GM06990 (cell line): ENCODE results near the gene ARHGAP15.

Source experiments
- DNase-seq: peaks from one replicate; pipeline ENCODE4 v3.0.0-alpha.2; 2011; ENCODE audit not compliant: insufficient read length; ENCODE audit errors: extremely low read depth
- H3K27me3 ChIP-seq: replicated peaks from 2 replicates; pipeline ENCODE4 v1.6.0; 2011; ENCODE audit warnings: low read length; ENCODE audit not compliant: control insufficient read depth, insufficient read depth
- H3K36me3 ChIP-seq: 2 replicates; pipeline ENCODE4 v1.5.1; 2011; ENCODE audit warnings: low read length; ENCODE audit not compliant: control insufficient read depth, insufficient read depth
- H3K4me3 ChIP-seq: replicated peaks from 2 replicates; pipeline ENCODE4 v1.5.1; 2011; ENCODE audit warnings: low read depth, mild to moderate bottlenecking, control low read depth, low read length
- TF ChIP-seq, protein P1 (sequence below): IDR thresholded peaks from 2 replicates; pipeline ENCODE4 v1.5.1; 2011; ENCODE audit warnings: low read length, control low read depth, mild to moderate bottlenecking, inconsistent platforms; ENCODE audit not compliant: insufficient read depth, poor library complexity, severe bottlenecking

ARHGAP15 gene

DNA sequence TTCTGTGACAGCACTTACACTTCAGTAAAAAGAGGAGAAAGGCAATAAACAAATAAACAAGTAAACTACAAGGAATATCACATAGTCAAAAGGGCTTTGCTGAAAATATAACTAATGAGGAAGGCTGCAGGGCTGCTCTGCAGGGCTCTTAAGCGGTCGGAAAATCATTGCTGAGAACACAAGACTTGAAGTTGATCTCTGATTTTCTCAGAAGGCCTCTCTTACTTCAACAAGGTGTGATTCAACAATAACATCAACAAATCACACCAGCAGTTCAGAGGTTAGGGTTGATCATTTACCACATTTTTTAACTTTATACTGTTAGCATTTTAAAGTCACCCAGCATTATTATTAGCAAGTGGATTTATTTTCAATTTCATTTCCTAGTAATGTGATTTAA, 215.6 kb downstream of the ARHGAP15 start:
- no peaks in the 10 kb centered on the region for H3K27me3 ChIP-seq
- DNase-seq, result no peak
- TF ChIP-seq, protein P1, sequence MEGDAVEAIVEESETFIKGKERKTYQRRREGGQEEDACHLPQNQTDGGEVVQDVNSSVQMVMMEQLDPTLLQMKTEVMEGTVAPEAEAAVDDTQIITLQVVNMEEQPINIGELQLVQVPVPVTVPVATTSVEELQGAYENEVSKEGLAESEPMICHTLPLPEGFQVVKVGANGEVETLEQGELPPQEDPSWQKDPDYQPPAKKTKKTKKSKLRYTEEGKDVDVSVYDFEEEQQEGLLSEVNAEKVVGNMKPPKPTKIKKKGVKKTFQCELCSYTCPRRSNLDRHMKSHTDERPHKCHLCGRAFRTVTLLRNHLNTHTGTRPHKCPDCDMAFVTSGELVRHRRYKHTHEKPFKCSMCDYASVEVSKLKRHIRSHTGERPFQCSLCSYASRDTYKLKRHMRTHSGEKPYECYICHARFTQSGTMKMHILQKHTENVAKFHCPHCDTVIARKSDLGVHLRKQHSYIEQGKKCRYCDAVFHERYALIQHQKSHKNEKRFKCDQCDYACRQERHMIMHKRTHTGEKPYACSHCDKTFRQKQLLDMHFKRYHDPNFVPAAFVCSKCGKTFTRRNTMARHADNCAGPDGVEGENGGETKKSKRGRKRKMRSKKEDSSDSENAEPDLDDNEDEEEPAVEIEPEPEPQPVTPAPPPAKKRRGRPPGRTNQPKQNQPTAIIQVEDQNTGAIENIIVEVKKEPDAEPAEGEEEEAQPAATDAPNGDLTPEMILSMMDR, result no peak
- no peak overlapping the region for H3K4me3 ChIP-seq
- H3K36me3 ChIP-seq, result no peaks in the 10 kb centered on the region

DNA sequence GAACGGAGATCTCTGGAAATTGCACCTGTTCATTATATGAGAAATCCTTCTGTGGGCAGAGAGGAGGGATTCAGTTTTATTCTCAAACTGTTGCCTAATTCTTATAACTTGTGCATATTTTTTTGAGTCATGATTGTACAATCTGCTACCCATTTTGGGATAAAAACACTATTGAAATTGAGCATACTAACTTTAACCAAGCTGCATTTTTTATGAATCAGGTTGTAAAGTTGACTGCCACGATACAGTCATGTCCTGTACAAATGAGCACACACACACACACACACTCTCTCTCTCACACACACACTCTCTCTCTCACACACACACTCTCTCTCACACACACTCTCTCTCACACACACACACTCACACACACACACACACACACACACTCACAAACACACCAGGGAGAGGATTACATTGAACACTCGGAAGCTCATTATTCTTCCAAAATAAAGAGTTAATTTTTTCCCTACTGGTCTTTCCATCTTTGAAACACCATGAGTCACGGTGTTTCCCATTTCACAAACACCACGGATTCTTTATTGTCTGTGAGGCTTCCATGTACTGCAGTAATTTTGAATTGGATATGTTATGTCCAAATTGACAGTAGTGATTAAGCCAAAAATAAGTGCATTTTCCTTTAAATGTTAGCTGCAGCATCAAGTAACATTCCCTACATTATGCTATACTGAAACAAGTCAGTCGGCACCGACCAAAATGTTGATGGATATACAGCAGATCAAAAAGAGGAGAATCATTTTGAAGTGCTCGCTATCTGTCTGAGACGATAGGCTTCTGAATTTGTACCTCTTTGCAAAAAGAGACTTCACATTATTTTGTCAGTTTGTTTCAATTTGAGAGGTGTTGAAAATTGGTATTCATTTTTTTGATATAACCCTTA, 216.9 kb downstream of the ARHGAP15 start:
- no peak overlapping the region for H3K4me3 ChIP-seq
- no peak for DNase-seq
- TF ChIP-seq, protein P1, result no peak
- H3K36me3 ChIP-seq, result no peaks in the 10 kb centered on the region
- no peaks in the 10 kb centered on the region for H3K27me3 ChIP-seq

DNA sequence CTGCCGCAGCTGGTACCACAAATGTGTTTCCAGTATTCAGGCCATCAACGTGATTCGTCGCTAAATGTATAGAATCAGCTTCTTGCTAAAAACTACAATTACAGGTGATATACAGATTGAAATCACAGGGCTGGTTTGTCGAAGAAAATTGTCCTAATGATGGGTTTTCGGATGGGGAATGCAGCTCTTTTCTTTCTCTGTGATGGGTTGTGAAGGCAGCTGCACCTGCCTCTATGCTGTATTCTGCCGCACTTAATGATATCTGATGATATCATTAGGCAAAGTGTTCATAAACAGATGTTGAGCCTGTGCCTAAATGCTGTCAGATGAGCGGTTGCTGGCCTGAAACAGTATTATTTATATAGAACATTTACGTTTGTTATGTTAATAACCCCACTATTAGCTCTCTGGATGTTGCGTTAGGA, 218.1 kb downstream of the ARHGAP15 start:
- Histone ChIP-seq H3K27me3 (no peaks in the 10 kb centered on the region), H3K36me3 (no peaks in the 10 kb centered on the region), H3K4me3 (no peak overlapping the region)
- TF ChIP-seq, protein P1, result no peak
- no peak for DNase-seq

DNA sequence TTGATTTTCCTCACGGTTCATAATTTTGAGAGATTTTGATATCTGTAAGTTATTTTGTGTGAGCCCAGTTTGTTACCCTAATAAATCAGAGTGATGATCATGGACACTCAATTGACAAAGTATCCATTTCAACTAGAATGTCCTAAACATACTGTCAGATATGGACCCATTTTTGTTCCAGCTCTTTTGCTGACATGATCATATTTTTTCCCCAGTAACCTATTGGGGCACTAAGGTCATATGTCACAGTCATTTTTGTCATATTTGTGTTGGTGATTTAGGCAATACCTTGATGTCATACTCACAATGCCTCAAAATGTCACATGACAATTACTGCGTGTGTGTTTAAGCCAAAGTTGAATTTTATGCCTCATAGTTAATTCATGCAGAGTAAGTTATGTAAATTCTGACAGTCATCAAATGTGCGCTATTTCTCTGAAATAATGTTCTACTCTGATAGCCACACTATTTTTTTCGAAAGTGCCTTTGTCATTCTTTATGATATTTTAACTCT, 218.7 kb downstream of the ARHGAP15 start:
- H3K36me3 ChIP-seq, result no peaks in the 10 kb centered on the region
- no peak for DNase-seq

DNA sequence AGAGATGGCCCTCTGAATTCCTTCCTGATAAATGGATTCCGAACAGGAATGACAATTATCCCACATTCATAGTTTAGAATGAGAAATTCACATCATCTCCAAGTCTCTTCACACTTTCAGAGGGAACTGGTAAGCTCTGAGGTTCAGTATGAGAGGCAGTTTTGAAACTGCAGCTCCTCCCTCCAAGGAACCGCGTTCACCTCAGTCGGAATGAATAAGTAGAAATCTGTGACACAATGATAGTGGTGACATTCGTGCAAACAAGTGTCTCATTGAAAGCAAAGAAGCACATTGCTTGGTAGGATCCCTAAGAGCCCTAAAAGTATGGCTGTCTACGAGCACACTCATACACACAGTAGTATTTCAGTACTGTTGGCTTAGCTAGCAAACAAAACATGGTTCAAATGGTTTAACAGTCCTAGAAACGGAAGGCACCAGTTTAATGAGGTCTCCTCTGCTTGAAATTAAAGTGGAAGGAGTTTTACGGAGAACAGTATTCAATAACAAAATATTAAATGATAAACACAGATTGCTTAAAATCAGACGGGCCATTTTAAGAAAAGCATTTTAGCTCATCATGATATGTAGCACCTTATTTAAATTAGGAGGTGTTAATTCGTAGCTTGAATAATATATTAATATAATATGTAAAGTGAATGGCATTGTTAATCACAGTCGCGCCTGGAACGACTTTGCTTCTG, 225.0 kb downstream of the ARHGAP15 start:
- H3K36me3 ChIP-seq, result no peaks in the 10 kb centered on the region
- no peaks in the 10 kb centered on the region for H3K27me3 ChIP-seq
- H3K4me3 ChIP-seq, result no peak overlapping the region
- no peak for DNase-seq
- TF ChIP-seq, protein P1, result no peak

More for the DNA sequence above, 218.7 kb downstream of the ARHGAP15 start:
- Histone ChIP-seq H3K27me3 (no peaks in the 10 kb centered on the region), H3K4me3 (no peak overlapping the region)
- TF ChIP-seq, protein P1, result no peak
